Central memory CD8-positive, alpha-beta T cell (primary cell): ENCODE data around the gene GFOD1.

Experiments used
- ATAC-seq: fragments of 150-1000 bp; cut with Tn5 transposase; replicated peaks from 2 replicates; pipeline ENCODE4 v1.10.0; 2022; ENCODE audit warnings: mild to moderate bottlenecking, moderate FRiP score, moderate number of reproducible peaks; ENCODE audit not compliant: poor library complexity, severe bottlenecking; ENCODE audit errors: extremely low read depth
- DNase-seq, 2 donors: peaks; one replicate each; pipeline ENCODE4 v3.0.0; 2021; ENCODE audit warnings: low spot score in 2 of 2
- H3K27ac Mint-ChIP-seq: one replicate; pipeline ENCODE4 v1.8.0; 2022; ENCODE audit warnings: low read depth, mild to moderate bottlenecking, moderate library complexity, mixed read lengths
- H3K27me3 Mint-ChIP-seq: one replicate; pipeline ENCODE4 v1.8.0; 2022; ENCODE audit warnings: mixed read lengths
- H3K36me3 Mint-ChIP-seq: one replicate; pipeline ENCODE4 v1.8.0; 2022; ENCODE audit warnings: mild to moderate bottlenecking, moderate library complexity, mixed read lengths; ENCODE audit not compliant: insufficient read depth
- H3K4me1 Mint-ChIP-seq: one replicate; pipeline ENCODE4 v1.8.0; 2022; ENCODE audit warnings: mixed read lengths
- H3K4me3 Mint-ChIP-seq: one replicate; pipeline ENCODE4 v1.8.0; 2022; ENCODE audit warnings: mild to moderate bottlenecking, moderate library complexity, mixed read lengths
- H3K9me3 Mint-ChIP-seq: one replicate; pipeline ENCODE4 v1.8.0; 2022; ENCODE audit warnings: mixed read lengths

The GFOD1 gene

DNA sequence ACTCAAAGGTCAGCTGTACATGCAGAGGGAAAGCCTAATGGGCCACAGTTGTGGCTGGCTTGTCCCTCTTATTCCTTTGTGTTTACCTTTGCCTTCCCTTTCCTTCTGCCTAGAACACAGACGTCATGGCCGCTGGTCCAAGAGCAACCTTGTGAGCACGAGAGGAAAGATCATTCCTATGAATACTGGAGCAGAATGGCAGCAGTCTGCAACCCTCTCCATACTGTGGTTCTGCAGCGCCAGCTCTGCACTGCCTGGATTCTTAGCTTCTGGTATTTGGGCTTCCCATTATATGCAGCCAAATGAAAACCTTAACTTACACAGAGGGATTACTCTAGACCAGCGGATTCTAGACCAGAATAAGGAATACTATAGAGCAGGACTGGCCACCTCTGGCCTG is 171.5 kb downstream of the GFOD1 start:
- H3K4me1 Mint-ChIP-seq: no peaks in the 10 kb centered on the region
- DNase-seq (no peak), ATAC-seq (no peak)
- H3K4me3 Mint-ChIP-seq: no peak overlapping the region
- H3K27ac Mint-ChIP-seq: no peak overlapping the region
- H3K27me3 Mint-ChIP-seq: no peaks in the 10 kb centered on the region
- peaks cover 62% of the 10 kb centered on the region for H3K36me3 Mint-ChIP-seq
- no peaks in the 10 kb centered on the region for H3K9me3 Mint-ChIP-seq

GRCh38 chr6:13314806-13315205 is 172.6 kb downstream of the GFOD1 start:
- no peaks in the 10 kb centered on the region for H3K27me3 Mint-ChIP-seq
- H3K4me3 Mint-ChIP-seq: no peak overlapping the region
- H3K27ac Mint-ChIP-seq: no peak overlapping the region
- H3K4me1 Mint-ChIP-seq: no peaks in the 10 kb centered on the region
- H3K9me3 Mint-ChIP-seq: no peaks in the 10 kb centered on the region
- peaks cover 53% of the 10 kb centered on the region for H3K36me3 Mint-ChIP-seq
- DNase-seq (no peak), ATAC-seq (no peak)

DNA sequence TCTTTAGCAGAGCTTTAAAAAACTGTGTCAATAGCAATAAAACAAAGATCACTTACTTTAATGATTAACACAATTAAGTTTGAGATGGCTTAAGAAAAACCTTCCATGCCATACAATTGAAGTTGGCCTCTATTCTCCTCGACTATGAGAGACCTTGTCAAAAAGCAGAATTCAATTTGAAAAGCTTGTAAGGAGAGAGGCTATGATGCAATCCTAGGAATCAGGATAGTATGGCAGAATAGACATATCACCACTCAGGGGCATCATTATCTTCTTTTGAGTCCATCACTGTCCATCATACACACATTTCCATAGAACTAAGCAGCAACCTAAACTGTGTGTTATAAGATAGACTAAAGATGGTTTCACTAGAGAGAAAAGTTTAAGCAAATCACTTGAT is 176.2 kb downstream of the GFOD1 start:
- H3K4me3 Mint-ChIP-seq: no peak overlapping the region
- ATAC-seq: no peak
- no peaks in the 10 kb centered on the region for H3K27me3 Mint-ChIP-seq
- H3K27ac Mint-ChIP-seq: no peak overlapping the region
- H3K36me3 Mint-ChIP-seq: peaks cover 51% of the 10 kb centered on the region
- peaks cover 6% of the 10 kb centered on the region for H3K4me1 Mint-ChIP-seq
- DNase-seq: no peak
- H3K9me3 Mint-ChIP-seq: no peaks in the 10 kb centered on the region

DNA sequence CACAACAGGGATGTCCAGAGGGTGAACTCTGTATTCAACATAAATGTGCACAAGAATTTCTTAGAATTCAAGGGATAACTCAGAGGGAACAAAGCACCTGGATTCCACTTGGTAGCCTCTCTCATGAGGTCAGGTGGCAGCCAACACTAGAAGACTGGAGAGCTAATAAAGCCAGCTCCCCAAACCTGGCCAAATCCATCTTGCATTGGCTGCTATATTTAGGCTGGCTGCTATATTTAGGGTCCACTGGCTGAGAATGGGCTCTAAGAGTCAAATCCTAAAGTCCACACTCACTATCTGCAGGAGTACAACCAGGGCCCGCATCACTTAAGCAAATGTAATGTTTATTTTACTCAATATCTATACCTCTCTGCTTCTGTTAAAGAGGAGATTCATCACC is 179.1 kb downstream of the GFOD1 start:
- H3K36me3 Mint-ChIP-seq: peaks cover 46% of the 10 kb centered on the region
- DNase-seq: no peak
- no peaks in the 10 kb centered on the region for H3K9me3 Mint-ChIP-seq
- peaks cover 17% of the 10 kb centered on the region for H3K4me1 Mint-ChIP-seq
- no peak overlapping the region for H3K27ac Mint-ChIP-seq
- ATAC-seq: no peak
- H3K4me3 Mint-ChIP-seq: no peak overlapping the region
- no peaks in the 10 kb centered on the region for H3K27me3 Mint-ChIP-seq
